Measurements from ENCODE around the gene OR1C1. TPM values are rescaled to one million over a fixed set of nuclear protein-coding genes. Genes with fewer than 3 reads are reported as not detected.

Gene OR1C1
- total and polyA plus RNA-seq, 2 experiments from 2014 or later, result not detected

Other genes with a start within 250 kb of the OR1C1 start
- gene OR2C3, start 224.1 kb downstream of the OR1C1 start, total RNA-seq, result not detected in 2 replicates
- not detected in 2 replicates for gene OR2C3, start 224.1 kb downstream of the OR1C1 start, polyA plus RNA-seq
- not detected in 2 replicates for gene GCSAML, start 211.4 kb downstream of the OR1C1 start, total RNA-seq
- not detected in 2 replicates for gene GCSAML, start 211.4 kb downstream of the OR1C1 start, polyA plus RNA-seq
- gene OR2G2, start 172.2 kb downstream of the OR1C1 start, total RNA-seq, result not detected in 2 replicates
- gene OR2G2, start 172.2 kb downstream of the OR1C1 start, polyA plus RNA-seq, result not detected in 2 replicates
- not detected in 2 replicates for gene OR2G3, start 155.0 kb downstream of the OR1C1 start, total RNA-seq
- not detected in 2 replicates for gene OR2G3, start 155.0 kb downstream of the OR1C1 start, polyA plus RNA-seq
- not detected in 2 replicates for gene OR13G1, start 80.8 kb downstream of the OR1C1 start, total RNA-seq
- gene OR13G1, start 80.8 kb downstream of the OR1C1 start, polyA plus RNA-seq, result not detected in 2 replicates
- not detected in 2 replicates for gene OR6F1, start 43.9 kb downstream of the OR1C1 start, total RNA-seq
- not detected in 2 replicates for gene OR6F1, start 43.9 kb downstream of the OR1C1 start, polyA plus RNA-seq
- gene OR14K1, start 21.9 kb downstream of the OR1C1 start, total RNA-seq, result not detected in 2 replicates
- gene OR14K1, start 21.9 kb downstream of the OR1C1 start, polyA plus RNA-seq, result not detected in 2 replicates
- not detected in 2 replicates for gene OR14A2, start 12.4 kb downstream of the OR1C1 start, total RNA-seq
- gene OR14A2, start 12.4 kb downstream of the OR1C1 start, polyA plus RNA-seq, result not detected in 2 replicates
- not detected in 2 replicates for gene OR14A16, start 63.6 kb upstream of the OR1C1 start, total RNA-seq
- gene OR14A16, start 63.6 kb upstream of the OR1C1 start, polyA plus RNA-seq, result not detected in 2 replicates
- gene OR11L1, start 81.3 kb upstream of the OR1C1 start, total RNA-seq, result not detected in 2 replicates
- gene OR11L1, start 81.3 kb upstream of the OR1C1 start, polyA plus RNA-seq, result not detected in 2 replicates
- not detected in 2 replicates for gene TRIM58, start 96.6 kb upstream of the OR1C1 start, total RNA-seq
- 0.05 TPM in 1 of 2 replicates, not detected in the other for gene TRIM58, start 96.6 kb upstream of the OR1C1 start, polyA plus RNA-seq
- not detected in 2 replicates for gene OR2W3, start 135.0 kb upstream of the OR1C1 start, total RNA-seq
- not detected in 2 replicates for gene OR2W3, start 135.0 kb upstream of the OR1C1 start, polyA plus RNA-seq
- gene OR2T8, start 159.7 kb upstream of the OR1C1 start, total RNA-seq, result not detected in 2 replicates
- not detected in 2 replicates for gene OR2T8, start 159.7 kb upstream of the OR1C1 start, polyA plus RNA-seq
- gene OR2AJ1, start 164.3 kb upstream of the OR1C1 start, total RNA-seq, result not detected in 2 replicates
- gene OR2AJ1, start 164.3 kb upstream of the OR1C1 start, polyA plus RNA-seq, result not detected in 2 replicates
- gene OR2L8, start 188.3 kb upstream of the OR1C1 start, total RNA-seq, result not detected in 2 replicates
- gene OR2L8, start 188.3 kb upstream of the OR1C1 start, polyA plus RNA-seq, result not detected in 2 replicates
- gene OR2AK2, start 204.7 kb upstream of the OR1C1 start, total RNA-seq, result not detected in 2 replicates
- not detected in 2 replicates for gene OR2AK2, start 204.7 kb upstream of the OR1C1 start, polyA plus RNA-seq

Measured in hepatocyte (in vitro differentiated cells).